RWPE1 (cell line): ENCODE results near the gene NUB1.

Experiments
- CTCF ChIA-PET: fragments of 350-600 bp; sonication (Branson Sonifier 250); formaldehyde crosslinking; extraction: SDS; loops from one replicate; lab custom pipeline; 2021; lab: Yijun Ruan, JAX
- POLR2A ChIA-PET: fragments of 400-600 bp; formaldehyde crosslinking; extraction: SDS; loops from one replicate; lab custom pipeline; 2020; ENCODE audit warnings: antibody characterized with exemption; ENCODE audit not compliant: low non-redundant PET; lab: Yijun Ruan, JAX
- DNase-seq: peaks from one replicate; pipeline ENCODE4 v3.0.0; 2012; ENCODE audit warnings: low spot score
- H3K27ac ChIP-seq: fragments of 450-650 bp; 2 replicates; pipeline ENCODE4 v1.5.1; 2017
- CTCF ChIP-seq: fragments of 450-650 bp; conservative IDR thresholded peaks from 2 replicates; pipeline ENCODE4 v1.5.1; 2017; ENCODE audit warnings: low read depth, mild to moderate bottlenecking

NUB1 gene

GRCh38 chr7:151420144-151420543 lies 78.5 kb downstream of the NUB1 start:
- no peak overlapping the region for H3K27ac ChIP-seq
- ChIA-PET CTCF (no interaction called here), POLR2A (no interaction called here)
- no peak for DNase-seq
- no peak for TF ChIP-seq CTCF

- POLR2A ChIA-PET, result no interaction called here
- CTCF ChIA-PET, result no interaction called here
- H3K27ac ChIP-seq, result no peak overlapping the region
- no peak for DNase-seq
- no peak for TF ChIP-seq CTCF
Measured at GRCh38 chr7:151422212-151422611, 80.6 kb downstream of the NUB1 start.

GRCh38 chr7:151423226-151423625 lies 81.6 kb downstream of the NUB1 start:
- TF ChIP-seq CTCF, result no peak
- DNase-seq, result no peak
- ChIA-PET CTCF (no interaction called here), POLR2A (no interaction called here)
- H3K27ac ChIP-seq, result no peak overlapping the region

GRCh38 chr7:151423936-151424335 lies 82.3 kb downstream of the NUB1 start:
- ChIA-PET POLR2A (no interaction called here), CTCF (no interaction called here)
- no peak overlapping the region for H3K27ac ChIP-seq
- DNase-seq, result no peak
- TF ChIP-seq CTCF, result no peak

GRCh38 chr7:151424799-151425198 lies 83.2 kb downstream of the NUB1 start:
- ChIA-PET CTCF (no interaction called here), POLR2A (no interaction called here)
- DNase-seq, result no peak
- no peak overlapping the region for H3K27ac ChIP-seq
- TF ChIP-seq CTCF, result no peak

GRCh38 chr7:151425670-151426440 lies 84.2 kb downstream of the NUB1 start:
- ChIA-PET POLR2A (no interaction called here), CTCF (no interaction called here)
- peak overlapping the region; percentile 49; the same call in 1 of the 2 replicates for H3K27ac ChIP-seq
- DNase-seq, result no peak
- no peak for TF ChIP-seq CTCF
